Pancreas (tissue), 10 donors: Measurements from ENCODE around the gene ZNF302. TPM values are rescaled to one million over a fixed set of nuclear protein-coding genes. Genes with fewer than 3 reads are reported as not detected.
A peak's percentile ranks its signal among the peaks of the same experiment; 100 is the strongest.

ENCODE experiments used
- ATAC-seq, 4 donors: fragments of 200-7000 bp; cut with Tn5 transposase; one replicate each; pipeline versions ENCODE4 v1.8.0 to v1.9.1; 2020; ENCODE audit warnings: mild to moderate bottlenecking in 4 of 4, moderate library complexity in 4 of 4
- DNase-seq, 6 donors: peaks; one replicate each; pipeline ENCODE4 v3.0.0-alpha.2; 2020
- FAIRE-seq: peaks from 2 replicates; lab custom pipeline; 2012; peaks lifted over from hg19 to GRCh38; lab: Jason Lieb, UNC
- H3K27ac ChIP-seq, 4 donors: fragments of 200-600 bp; sonication (generic); 1 replicate in 3 of 4; 2 replicates in 1 of 4; pipeline versions ENCODE4 v1.5.0 to v1.8.0; 2020
- H3K27me3 ChIP-seq, 4 donors: fragments of 200-600 bp; one replicate each; pipeline ENCODE4 v1.8.0; 2021
- H3K36me3 ChIP-seq, 3 donors: fragments of 200-600 bp; sonication (generic) in 1 of 3; one replicate each; pipeline versions ENCODE4 v1.5.0 to v1.8.0; 2020 to 2021
- H3K4me1 ChIP-seq, 3 donors: fragments of 200-600 bp; one replicate each; pipeline ENCODE4 v1.8.0; 2021
- H3K4me3 ChIP-seq, 4 donors: fragments of 200-600 bp; sonication (generic) in 2 of 4; one replicate each; pipeline versions ENCODE4 v1.5.0 to v1.8.0; 2020 to 2021
- H3K9me3 ChIP-seq, 4 donors: fragments of 200-600 bp; one replicate each; pipeline ENCODE4 v1.8.0; 2021
- CTCF ChIP-seq, 4 donors: fragments of 200-600 bp; sonication (generic) in 3 of 4; IDR thresholded peaks; one replicate each; pipeline versions ENCODE4 v1.5.0 to v1.8.0; 2021; ENCODE audit warnings: antibody characterized with exemption in 4 of 4
- WGBS, 2 donors: extraction: QIAGEN DNeasy Blood & Tissue Kit; methylation state at CpG; one replicate each; pipeline ENCODE4 v1.1.7; 2013; 5-methylcytosine and 5-hydroxymethylcytosine counted together
- intact Hi-C, 3 donors: fragments of 100-400 bp; cut with DNase I; formaldehyde crosslinking; loops; one replicate each; pipeline versions ENCODE4 v1.11.1 to v1.14.2; 2022
- polyA plus RNA-seq, 2 donors: library from polyadenylated mRNA; stranded (reverse); fragments of 200-250 nt; gene quantifications; one replicate each; pipeline ENCODE4 v1.2.3, GENCODE V29; 2013
- total RNA-seq, 6 donors: library from RNA; stranded (reverse); fragmentation: NEBNext Ultra II Directional in 4 of 6; extraction: Animal tissue kit (Norgen Biotek cat#: 25700) in 4 of 6; gene quantifications; one replicate each; pipeline versions ENCODE4 v1.2.1 to v1.2.4, GENCODE V29; 2021 to 2023
- donor health status: healthy with polysubstance abuse.
- donor health status: DM: no; HTN: no; CAD: no; lungs with moderate emphysema.
- donor health status: DM: no; HTN: no; CAD: no.
- donor health status: control.
- donor health status: control.
- donor health status: Bipolar disorder and iron deficiency.
- donor health status: DM: yes; HTN: yes; CAD: no.
- donor health status: DM: no; HTN: no; CAD: no.
- donor health status: DM: no; HTN: no; CAD: no.
- donor health status: DM: yes; HTN: yes; CAD: no.

The ZNF302 gene
- total and polyA plus RNA-seq, 8 donors: 12.2 to 26.6 (median 16.4) TPM

GRCh38 chr19:34669305-34669704, 8.2 kb upstream of the ZNF302 start:
- H3K36me3 ChIP-seq: no peaks in the 10 kb centered on the region
- intact Hi-C loops: no loop called here
- peak in 4 of 6 donors; percentile 57 to 89 (median 73) for DNase-seq
- 16 to 22% methylated on average over 7 of the region's 7 CpGs for WGBS, 2 donors
- ATAC-seq: peak; percentile 78 to 93 (median 90)
- TF ChIP-seq CTCF (IDR thresholded peaks at IDR 0.05): peak in 1 of 4 donors; percentile 20
- H3K27ac ChIP-seq: no peak overlapping the region
- H3K4me1 ChIP-seq: peaks cover 0 to 3% (median 0%) of the 10 kb centered on the region in 3 donors
- FAIRE-seq: no peak
- no peak overlapping the region for H3K4me3 ChIP-seq
- no peaks in the 10 kb centered on the region for H3K9me3 ChIP-seq
- no peaks in the 10 kb centered on the region for H3K27me3 ChIP-seq

GRCh38 chr19:34671972-34672371, 5.5 kb upstream of the ZNF302 start:
- H3K36me3 ChIP-seq: no peaks in the 10 kb centered on the region
- 88 to 92% methylated on average over 3 of the region's 3 CpGs for WGBS, 2 donors
- intact Hi-C loops: no loop called here
- H3K27me3 ChIP-seq: no peaks in the 10 kb centered on the region
- FAIRE-seq (peak; percentile 17), ATAC-seq (no peak), DNase-seq (no peak)
- H3K4me3 ChIP-seq: no peak overlapping the region
- no peak overlapping the region for H3K27ac ChIP-seq
- no peak for TF ChIP-seq CTCF (IDR thresholded peaks at IDR 0.05)
- H3K4me1 ChIP-seq: peaks cover 1 to 5% (median 3%) of the 10 kb centered on the region in 3 donors
- no peaks in the 10 kb centered on the region for H3K9me3 ChIP-seq

GRCh38 chr19:34673590-34673989, 3.9 kb upstream of the ZNF302 start:
- ATAC-seq: no peak
- no peak for DNase-seq
- 76 to 83% methylated on average over 3 of the region's 3 CpGs for WGBS, 2 donors
- TF ChIP-seq CTCF (IDR thresholded peaks at IDR 0.05): no peak
- intact Hi-C loops: no loop called here
- Histone ChIP-seq H3K4me3 (no peak overlapping the region), H3K4me1 (peaks cover 0 to 5% (median 3%) of the 10 kb centered on the region in 3 donors), H3K27me3 (no peaks in the 10 kb centered on the region), H3K9me3 (no peaks in the 10 kb centered on the region), H3K36me3 (no peaks in the 10 kb centered on the region), H3K27ac (no peak overlapping the region)
- no peak for FAIRE-seq

- ATAC-seq (no peak), DNase-seq (no peak), FAIRE-seq (no peak)
- intact Hi-C loops: no loop called here
- no peak for TF ChIP-seq CTCF (IDR thresholded peaks at IDR 0.05)
- Histone ChIP-seq H3K4me1 (peaks cover 0 to 12% (median 3%) of the 10 kb centered on the region in 3 donors), H3K27me3 (no peaks in the 10 kb centered on the region), H3K27ac (no peak overlapping the region), H3K36me3 (no peaks in the 10 kb centered on the region), H3K9me3 (no peaks in the 10 kb centered on the region), H3K4me3 (no peak overlapping the region)
- WGBS, 2 donors: 94 to 96% methylated on average over 3 of the region's 3 CpGs
Observed at GRCh38 chr19:34675250-34675649, 2.2 kb upstream of the ZNF302 start.

- intact Hi-C loops: no loop called here
- 86 to 88% methylated on average over 9 of the region's 9 CpGs for WGBS, 2 donors
- TF ChIP-seq CTCF (IDR thresholded peaks at IDR 0.05): no peak
- Histone ChIP-seq H3K9me3 (no peaks in the 10 kb centered on the region), H3K36me3 (peaks cover 0 to 4% (median 2%) of the 10 kb centered on the region in 3 donors), H3K27me3 (no peaks in the 10 kb centered on the region), H3K27ac (no peak overlapping the region), H3K4me1 (peaks cover 0 to 12% (median 3%) of the 10 kb centered on the region in 3 donors), H3K4me3 (peak overlapping the region in 1 of 4 donors; percentile 78)
- no peak for ATAC-seq
- no peak for DNase-seq
- no peak for FAIRE-seq
Observed at GRCh38 chr19:34675919-34676318, 1.6 kb upstream of the ZNF302 start.
